ENCODE data around the gene C20orf144. TPM values are rescaled to one million over a fixed set of nuclear protein-coding genes. Genes with fewer than 3 reads are reported as not detected.

Gene C20orf144
- total and polyA plus RNA-seq, 2 experiments from 2014 or later: 0.26 to 0.66 TPM

DNA sequence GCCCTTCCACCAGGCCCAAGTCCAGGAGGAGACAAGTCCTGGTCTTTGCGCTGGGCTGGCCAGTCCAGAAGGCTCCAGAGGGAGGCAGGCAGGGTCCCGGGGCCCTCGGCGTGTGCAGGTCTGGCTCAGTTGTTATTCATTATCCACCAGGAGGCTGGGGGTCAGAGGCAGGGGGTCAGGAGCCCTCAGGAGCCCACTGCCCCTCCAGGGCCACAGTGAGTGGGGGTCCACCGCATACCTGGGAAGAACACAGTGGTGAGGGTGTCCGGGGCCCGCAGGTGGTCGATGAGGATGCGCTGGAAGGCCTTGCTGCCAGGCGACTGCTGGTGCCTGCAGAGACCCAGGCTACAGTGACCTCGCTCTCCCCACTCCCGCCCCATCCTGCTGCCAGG is 4.4 kb upstream of the C20orf144 start (continued):
- TF ChIP-seq, protein P1, sequence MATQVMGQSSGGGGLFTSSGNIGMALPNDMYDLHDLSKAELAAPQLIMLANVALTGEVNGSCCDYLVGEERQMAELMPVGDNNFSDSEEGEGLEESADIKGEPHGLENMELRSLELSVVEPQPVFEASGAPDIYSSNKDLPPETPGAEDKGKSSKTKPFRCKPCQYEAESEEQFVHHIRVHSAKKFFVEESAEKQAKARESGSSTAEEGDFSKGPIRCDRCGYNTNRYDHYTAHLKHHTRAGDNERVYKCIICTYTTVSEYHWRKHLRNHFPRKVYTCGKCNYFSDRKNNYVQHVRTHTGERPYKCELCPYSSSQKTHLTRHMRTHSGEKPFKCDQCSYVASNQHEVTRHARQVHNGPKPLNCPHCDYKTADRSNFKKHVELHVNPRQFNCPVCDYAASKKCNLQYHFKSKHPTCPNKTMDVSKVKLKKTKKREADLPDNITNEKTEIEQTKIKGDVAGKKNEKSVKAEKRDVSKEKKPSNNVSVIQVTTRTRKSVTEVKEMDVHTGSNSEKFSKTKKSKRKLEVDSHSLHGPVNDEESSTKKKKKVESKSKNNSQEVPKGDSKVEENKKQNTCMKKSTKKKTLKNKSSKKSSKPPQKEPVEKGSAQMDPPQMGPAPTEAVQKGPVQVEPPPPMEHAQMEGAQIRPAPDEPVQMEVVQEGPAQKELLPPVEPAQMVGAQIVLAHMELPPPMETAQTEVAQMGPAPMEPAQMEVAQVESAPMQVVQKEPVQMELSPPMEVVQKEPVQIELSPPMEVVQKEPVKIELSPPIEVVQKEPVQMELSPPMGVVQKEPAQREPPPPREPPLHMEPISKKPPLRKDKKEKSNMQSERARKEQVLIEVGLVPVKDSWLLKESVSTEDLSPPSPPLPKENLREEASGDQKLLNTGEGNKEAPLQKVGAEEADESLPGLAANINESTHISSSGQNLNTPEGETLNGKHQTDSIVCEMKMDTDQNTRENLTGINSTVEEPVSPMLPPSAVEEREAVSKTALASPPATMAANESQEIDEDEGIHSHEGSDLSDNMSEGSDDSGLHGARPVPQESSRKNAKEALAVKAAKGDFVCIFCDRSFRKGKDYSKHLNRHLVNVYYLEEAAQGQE (IDR thresholded peaks at IDR 0.05; ENCODE audit: unreplicated experiment): no peak
- no peak for TF ChIP-seq ZNF331 (CRISPR knock-in tag; IDR thresholded peaks at IDR 0.05; ENCODE audit: low read depth)
- no peak for TF ChIP-seq JUNB (IDR thresholded peaks at IDR 0.05; ENCODE audit: unreplicated experiment)
- no peak for TF ChIP-seq ZNF114 (CRISPR knock-in tag; IDR thresholded peaks at IDR 0.05)
- no peak for TF ChIP-seq EZH2 (IDR thresholded peaks at IDR 0.05; ENCODE audit: low read depth, unreplicated experiment)
- TF ChIP-seq EZH2phosphoT487 (IDR thresholded peaks at IDR 0.05; ENCODE audit: unreplicated experiment): no peak
- no peak for TF ChIP-seq CREB1 (CRISPR knock-in tag; IDR thresholded peaks at IDR 0.05; ENCODE audit: low read depth)
- TF ChIP-seq POLR2AphosphoS5 (IDR thresholded peaks at IDR 0.05; ENCODE audit: low read depth): no peak
- no peak for TF ChIP-seq NANOG (IDR thresholded peaks at IDR 0.05; ENCODE audit: borderline replicate concordance)

DNA sequence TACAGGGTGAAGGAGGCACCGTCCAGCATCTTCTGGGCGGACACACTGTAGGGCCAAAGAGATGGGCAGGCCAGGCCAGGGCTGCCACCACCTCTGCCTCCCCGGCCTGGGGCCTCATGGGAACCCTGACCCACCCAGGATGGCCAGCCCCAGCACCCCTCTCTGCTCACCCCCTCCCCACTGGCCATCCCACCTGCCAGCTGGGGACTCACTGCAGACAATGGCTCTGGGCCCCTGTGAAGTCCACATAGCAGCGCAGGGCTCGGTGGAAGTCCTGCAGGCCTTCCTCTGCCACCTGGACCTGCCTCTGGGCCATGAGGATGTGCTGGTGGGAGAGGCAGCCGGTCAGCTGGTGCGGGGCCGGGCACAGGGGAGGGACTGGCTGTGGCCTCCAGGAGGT is 3.6 kb upstream of the C20orf144 start:
- Mint-ChIP-seq H3K36me3 (ENCODE audit: low read depth) (no peaks in the 10 kb centered on the region; the same call in 2 of the 3 replicates), H3K4me1 (peaks cover 15% of the 10 kb centered on the region), H3K4me3 (no peak overlapping the region), H3K9me3 (no peaks in the 10 kb centered on the region; the same call in 2 of the 3 replicates), H3K27me3 (ENCODE audit: insufficient read depth, low read depth, poor library complexity) (peaks cover 18% of the 10 kb centered on the region), H3K27ac (no peak overlapping the region)
- H3K4me3 ChIP-seq: no peak overlapping the region
- ATAC-seq (no peak), DNase-seq (ENCODE audit: low spot score) (no peak)
- no peaks in the 10 kb centered on the region for H3K79me2 ChIP-seq (replicated peaks; ENCODE audit: insufficient read depth)
- no peaks in the 10 kb centered on the region for H3F3A ChIP-seq (replicated peaks; ENCODE audit: low read depth)
- no peak overlapping the region for H3K4me2 ChIP-seq
- H4K20me1 ChIP-seq (replicated peaks; ENCODE audit: insufficient read depth): no peaks in the 10 kb centered on the region; the same call in 1 of the 2 replicates
- H3K27ac ChIP-seq (ENCODE audit: low read depth): no peak overlapping the region
- H2AFZ ChIP-seq: no peak overlapping the region
- no peaks in the 10 kb centered on the region; the same call in 1 of the 2 replicates for H3K4me1 ChIP-seq (ENCODE audit: insufficient read depth)
- H3K27me3 ChIP-seq (ENCODE audit: insufficient read depth): 0 out of 2 replicates have a peak, but pooled peaks cover 6% of the 10 kb centered on the region
- no peaks in the 10 kb centered on the region for H3K9me2 ChIP-seq (ENCODE audit: insufficient read depth)
- H3K36me3 ChIP-seq (ENCODE audit: insufficient read depth): no peaks in the 10 kb centered on the region
- TF ChIP-seq ZNF114 (CRISPR knock-in tag; IDR thresholded peaks at IDR 0.05) (no peak), STAT1 (IDR thresholded peaks at IDR 0.05; ENCODE audit: unreplicated experiment) (no peak), EZH2phosphoT487 (IDR thresholded peaks at IDR 0.05; ENCODE audit: unreplicated experiment) (no peak), EZH2 (IDR thresholded peaks at IDR 0.05; ENCODE audit: low read depth, unreplicated experiment) (no peak), POLR2AphosphoS5 (IDR thresholded peaks at IDR 0.05; ENCODE audit: low read depth) (no peak), ZNF331 (CRISPR knock-in tag; IDR thresholded peaks at IDR 0.05; ENCODE audit: low read depth) (no peak), JUNB (IDR thresholded peaks at IDR 0.05; ENCODE audit: unreplicated experiment) (no peak)
- TF ChIP-seq, protein P2, sequence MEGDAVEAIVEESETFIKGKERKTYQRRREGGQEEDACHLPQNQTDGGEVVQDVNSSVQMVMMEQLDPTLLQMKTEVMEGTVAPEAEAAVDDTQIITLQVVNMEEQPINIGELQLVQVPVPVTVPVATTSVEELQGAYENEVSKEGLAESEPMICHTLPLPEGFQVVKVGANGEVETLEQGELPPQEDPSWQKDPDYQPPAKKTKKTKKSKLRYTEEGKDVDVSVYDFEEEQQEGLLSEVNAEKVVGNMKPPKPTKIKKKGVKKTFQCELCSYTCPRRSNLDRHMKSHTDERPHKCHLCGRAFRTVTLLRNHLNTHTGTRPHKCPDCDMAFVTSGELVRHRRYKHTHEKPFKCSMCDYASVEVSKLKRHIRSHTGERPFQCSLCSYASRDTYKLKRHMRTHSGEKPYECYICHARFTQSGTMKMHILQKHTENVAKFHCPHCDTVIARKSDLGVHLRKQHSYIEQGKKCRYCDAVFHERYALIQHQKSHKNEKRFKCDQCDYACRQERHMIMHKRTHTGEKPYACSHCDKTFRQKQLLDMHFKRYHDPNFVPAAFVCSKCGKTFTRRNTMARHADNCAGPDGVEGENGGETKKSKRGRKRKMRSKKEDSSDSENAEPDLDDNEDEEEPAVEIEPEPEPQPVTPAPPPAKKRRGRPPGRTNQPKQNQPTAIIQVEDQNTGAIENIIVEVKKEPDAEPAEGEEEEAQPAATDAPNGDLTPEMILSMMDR (conservative IDR thresholded peaks at IDR 0.05; ENCODE audit: low read depth in 2 of 2): no peak
- TF ChIP-seq, protein P3, sequence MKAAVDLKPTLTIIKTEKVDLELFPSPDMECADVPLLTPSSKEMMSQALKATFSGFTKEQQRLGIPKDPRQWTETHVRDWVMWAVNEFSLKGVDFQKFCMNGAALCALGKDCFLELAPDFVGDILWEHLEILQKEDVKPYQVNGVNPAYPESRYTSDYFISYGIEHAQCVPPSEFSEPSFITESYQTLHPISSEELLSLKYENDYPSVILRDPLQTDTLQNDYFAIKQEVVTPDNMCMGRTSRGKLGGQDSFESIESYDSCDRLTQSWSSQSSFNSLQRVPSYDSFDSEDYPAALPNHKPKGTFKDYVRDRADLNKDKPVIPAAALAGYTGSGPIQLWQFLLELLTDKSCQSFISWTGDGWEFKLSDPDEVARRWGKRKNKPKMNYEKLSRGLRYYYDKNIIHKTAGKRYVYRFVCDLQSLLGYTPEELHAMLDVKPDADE (IDR thresholded peaks at IDR 0.05): no peak
- TF ChIP-seq, protein P4, sequence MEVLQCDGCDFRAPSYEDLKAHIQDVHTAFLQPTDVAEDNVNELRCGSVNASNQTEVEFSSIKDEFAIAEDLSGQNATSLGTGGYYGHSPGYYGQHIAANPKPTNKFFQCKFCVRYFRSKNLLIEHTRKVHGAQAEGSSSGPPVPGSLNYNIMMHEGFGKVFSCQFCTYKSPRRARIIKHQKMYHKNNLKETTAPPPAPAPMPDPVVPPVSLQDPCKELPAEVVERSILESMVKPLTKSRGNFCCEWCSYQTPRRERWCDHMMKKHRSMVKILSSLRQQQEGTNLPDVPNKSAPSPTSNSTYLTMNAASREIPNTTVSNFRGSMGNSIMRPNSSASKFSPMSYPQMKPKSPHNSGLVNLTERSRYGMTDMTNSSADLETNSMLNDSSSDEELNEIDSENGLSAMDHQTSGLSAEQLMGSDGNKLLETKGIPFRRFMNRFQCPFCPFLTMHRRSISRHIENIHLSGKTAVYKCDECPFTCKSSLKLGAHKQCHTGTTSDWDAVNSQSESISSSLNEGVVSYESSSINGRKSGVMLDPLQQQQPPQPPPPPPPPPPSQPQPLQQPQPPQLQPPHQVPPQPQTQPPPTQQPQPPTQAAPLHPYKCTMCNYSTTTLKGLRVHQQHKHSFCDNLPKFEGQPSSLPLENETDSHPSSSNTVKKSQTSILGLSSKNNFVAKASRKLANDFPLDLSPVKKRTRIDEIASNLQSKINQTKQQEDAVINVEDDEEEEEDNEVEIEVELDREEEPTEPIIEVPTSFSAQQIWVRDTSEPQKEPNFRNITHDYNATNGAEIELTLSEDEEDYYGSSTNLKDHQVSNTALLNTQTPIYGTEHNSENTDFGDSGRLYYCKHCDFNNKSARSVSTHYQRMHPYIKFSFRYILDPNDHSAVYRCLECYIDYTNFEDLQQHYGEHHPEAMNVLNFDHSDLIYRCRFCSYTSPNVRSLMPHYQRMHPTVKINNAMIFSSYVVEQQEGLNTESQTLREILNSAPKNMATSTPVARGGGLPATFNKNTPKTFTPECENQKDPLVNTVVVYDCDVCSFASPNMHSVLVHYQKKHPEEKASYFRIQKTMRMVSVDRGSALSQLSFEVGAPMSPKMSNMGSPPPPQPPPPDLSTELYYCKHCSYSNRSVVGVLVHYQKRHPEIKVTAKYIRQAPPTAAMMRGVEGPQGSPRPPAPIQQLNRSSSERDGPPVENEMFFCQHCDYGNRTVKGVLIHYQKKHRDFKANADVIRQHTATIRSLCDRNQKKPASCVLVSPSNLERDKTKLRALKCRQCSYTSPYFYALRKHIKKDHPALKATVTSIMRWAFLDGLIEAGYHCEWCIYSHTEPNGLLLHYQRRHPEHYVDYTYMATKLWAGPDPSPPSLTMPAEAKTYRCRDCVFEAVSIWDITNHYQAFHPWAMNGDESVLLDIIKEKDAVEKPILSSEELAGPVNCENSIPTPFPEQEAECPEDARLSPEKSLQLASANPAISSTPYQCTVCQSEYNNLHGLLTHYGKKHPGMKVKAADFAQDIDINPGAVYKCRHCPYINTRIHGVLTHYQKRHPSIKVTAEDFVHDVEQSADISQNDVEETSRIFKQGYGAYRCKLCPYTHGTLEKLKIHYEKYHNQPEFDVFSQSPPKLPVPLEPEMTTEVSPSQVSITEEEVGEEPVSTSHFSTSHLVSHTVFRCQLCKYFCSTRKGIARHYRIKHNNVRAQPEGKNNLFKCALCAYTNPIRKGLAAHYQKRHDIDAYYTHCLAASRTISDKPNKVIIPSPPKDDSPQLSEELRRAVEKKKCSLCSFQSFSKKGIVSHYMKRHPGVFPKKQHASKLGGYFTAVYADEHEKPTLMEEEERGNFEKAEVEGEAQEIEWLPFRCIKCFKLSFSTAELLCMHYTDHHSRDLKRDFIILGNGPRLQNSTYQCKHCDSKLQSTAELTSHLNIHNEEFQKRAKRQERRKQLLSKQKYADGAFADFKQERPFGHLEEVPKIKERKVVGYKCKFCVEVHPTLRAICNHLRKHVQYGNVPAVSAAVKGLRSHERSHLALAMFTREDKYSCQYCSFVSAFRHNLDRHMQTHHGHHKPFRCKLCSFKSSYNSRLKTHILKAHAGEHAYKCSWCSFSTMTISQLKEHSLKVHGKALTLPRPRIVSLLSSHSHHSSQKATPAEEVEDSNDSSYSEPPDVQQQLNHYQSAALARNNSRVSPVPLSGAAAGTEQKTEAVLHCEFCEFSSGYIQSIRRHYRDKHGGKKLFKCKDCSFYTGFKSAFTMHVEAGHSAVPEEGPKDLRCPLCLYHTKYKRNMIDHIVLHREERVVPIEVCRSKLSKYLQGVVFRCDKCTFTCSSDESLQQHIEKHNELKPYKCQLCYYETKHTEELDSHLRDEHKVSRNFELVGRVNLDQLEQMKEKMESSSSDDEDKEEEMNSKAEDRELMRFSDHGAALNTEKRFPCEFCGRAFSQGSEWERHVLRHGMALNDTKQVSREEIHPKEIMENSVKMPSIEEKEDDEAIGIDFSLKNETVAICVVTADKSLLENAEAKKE (CRISPR knock-in tag; IDR thresholded peaks at IDR 0.05): no peak
